HEK293 (cell line): Measurements from ENCODE around the gene SNTG2.

ENCODE experiments used
- CTCF ChIA-PET: fragments of 350-600 bp; formaldehyde crosslinking; extraction: SDS; loops from one replicate; lab custom pipeline; 2021; ENCODE audit warnings: antibody characterized with exemption; lab: Yijun Ruan, JAX
- POLR2A ChIA-PET: fragments of 300-600 bp; formaldehyde crosslinking; extraction: SDS; loops from one replicate; lab custom pipeline; 2020; ENCODE audit warnings: antibody characterized with exemption, inconsistent platforms; lab: Yijun Ruan, JAX
- H3K27ac ChIP-seq: fragments of 200-500 bp; sonication (Bioruptor generic); 2 replicates; pipeline ENCODE4 v1.5.1; 2014; ENCODE audit warnings: low read depth, low read length, control low read depth, inconsistent platforms; ENCODE audit errors: extremely low read depth
- H3K36me3 ChIP-seq, 2 experiments: fragments of 200-500 bp in 1 of 2; sonication (Bioruptor generic) in 1 of 2; 1 replicate in 1 of 2; 2 replicates in 1 of 2; pipeline ENCODE4 v1.5.1; 2014 to 2017; ENCODE audit warnings: inconsistent platforms in 2 of 2, low read length in 2 of 2; ENCODE audit not compliant: control insufficient read depth in 2 of 2, insufficient read depth in 1 of 2
- H3K4me1 ChIP-seq: fragments of 200-500 bp; sonication (Bioruptor generic); 2 replicates; pipeline ENCODE4 v1.5.1; 2014; ENCODE audit warnings: mild to moderate bottlenecking, low read length, inconsistent platforms; ENCODE audit not compliant: control insufficient read depth, insufficient read depth
- H3K4me3 ChIP-seq: 2 replicates; pipeline ENCODE4 v1.5.1; 2011; ENCODE audit warnings: low read depth, mild to moderate bottlenecking, control low read depth, low read length, moderate library complexity
- H3K9me3 ChIP-seq: fragments of 200-500 bp; sonication (Bioruptor generic); 2 replicates; pipeline ENCODE4 v1.5.1; 2014; ENCODE audit warnings: low read depth, low read length, inconsistent platforms; ENCODE audit not compliant: control insufficient read depth, insufficient read depth
- BCL11A ChIP-seq: fragments of 450-650 bp; formaldehyde crosslinking; IDR thresholded peaks from 2 replicates; pipeline ENCODE4 v1.5.1; 2016; ENCODE audit warnings: low read depth, missing biosample characterization, missing genetic modification characterization
- GLIS1 ChIP-seq: fragments of 450-650 bp; formaldehyde crosslinking; IDR thresholded peaks from 2 replicates; pipeline ENCODE4 v1.5.1; 2016; ENCODE audit warnings: missing biosample characterization, missing genetic modification characterization
- HIC1 ChIP-seq: fragments of 450-650 bp; formaldehyde crosslinking; IDR thresholded peaks from 2 replicates; pipeline ENCODE4 v1.5.1; 2016; ENCODE audit warnings: missing biosample characterization, missing genetic modification characterization
- ZBTB6 ChIP-seq: fragments of 450-650 bp; formaldehyde crosslinking; IDR thresholded peaks from 2 replicates; pipeline ENCODE4 v1.5.1; 2017; ENCODE audit warnings: missing biosample characterization, missing genetic modification characterization
- ZBTB8A ChIP-seq: fragments of 450-650 bp; formaldehyde crosslinking; IDR thresholded peaks from 2 replicates; pipeline ENCODE4 v1.5.1; 2016; ENCODE audit warnings: missing biosample characterization, missing genetic modification characterization
- ZNF10 ChIP-seq: fragments of 450-650 bp; formaldehyde crosslinking; IDR thresholded peaks from 2 replicates; pipeline ENCODE4 v1.5.1; 2017; ENCODE audit warnings: missing biosample characterization, missing genetic modification characterization
- ZNF112 ChIP-seq: fragments of 450-650 bp; formaldehyde crosslinking; IDR thresholded peaks from 2 replicates; pipeline ENCODE4 v1.5.0; 2017; ENCODE audit warnings: missing biosample characterization, missing genetic modification characterization
- ZNF121 ChIP-seq: fragments of 450-650 bp; formaldehyde crosslinking; IDR thresholded peaks from 2 replicates; pipeline ENCODE4 v1.5.1; 2016; ENCODE audit warnings: missing biosample characterization, missing genetic modification characterization
- ZNF157 ChIP-seq: fragments of 450-650 bp; formaldehyde crosslinking; IDR thresholded peaks from 2 replicates; pipeline ENCODE4 v1.5.1; 2016; ENCODE audit warnings: missing biosample characterization, missing genetic modification characterization
- ZNF239 ChIP-seq: fragments of 450-650 bp; formaldehyde crosslinking; IDR thresholded peaks from 2 replicates; pipeline ENCODE4 v1.5.1; 2016; ENCODE audit warnings: missing biosample characterization, missing genetic modification characterization
- ZNF24 ChIP-seq: fragments of 450-650 bp; formaldehyde crosslinking; IDR thresholded peaks from 2 replicates; pipeline ENCODE4 v1.5.1; 2016; ENCODE audit warnings: missing biosample characterization, missing genetic modification characterization
- ZNF391 ChIP-seq: fragments of 450-650 bp; formaldehyde crosslinking; IDR thresholded peaks from 2 replicates; pipeline ENCODE4 v1.5.1; 2016; ENCODE audit warnings: low read depth, missing biosample characterization, missing genetic modification characterization, borderline replicate concordance
- ZNF394 ChIP-seq: fragments of 450-650 bp; formaldehyde crosslinking; IDR thresholded peaks from 2 replicates; pipeline ENCODE4 v1.5.1; 2016; ENCODE audit warnings: missing biosample characterization, missing genetic modification characterization, mild to moderate bottlenecking, moderate library complexity, borderline replicate concordance
- ZNF558 ChIP-seq: fragments of 450-650 bp; formaldehyde crosslinking; IDR thresholded peaks from 2 replicates; pipeline ENCODE4 v1.5.1; 2016; ENCODE audit warnings: missing biosample characterization, missing genetic modification characterization
- ZNF560 ChIP-seq: fragments of 450-650 bp; formaldehyde crosslinking; IDR thresholded peaks from 2 replicates; pipeline ENCODE4 v1.5.1; 2017; ENCODE audit warnings: missing biosample characterization, missing genetic modification characterization, borderline replicate concordance
- ZNF624 ChIP-seq: fragments of 450-650 bp; formaldehyde crosslinking; IDR thresholded peaks from 2 replicates; pipeline ENCODE4 v1.5.1; 2017; ENCODE audit warnings: missing biosample characterization, missing genetic modification characterization
- ZNF660 ChIP-seq: fragments of 450-650 bp; IDR thresholded peaks from 2 replicates; pipeline ENCODE4 v1.5.1; 2018; ENCODE audit warnings: missing biosample characterization, mild to moderate bottlenecking, missing genetic modification characterization
- ZNF792 ChIP-seq: fragments of 450-650 bp; formaldehyde crosslinking; IDR thresholded peaks from 2 replicates; pipeline ENCODE4 v1.5.1; 2016; ENCODE audit warnings: missing biosample characterization, missing genetic modification characterization

The SNTG2 gene

GRCh38 chr2:1236606-1237005 lies 286.0 kb downstream of the SNTG2 start:
- ChIA-PET CTCF (no interaction called here), POLR2A (no interaction called here)
- Histone ChIP-seq H3K4me3 (no peak overlapping the region), H3K4me1 (no peaks in the 10 kb centered on the region), H3K9me3 (no peaks in the 10 kb centered on the region), H3K36me3 (no peaks in the 10 kb centered on the region), H3K27ac (no peak overlapping the region)
- TF ChIP-seq ZNF660 (tag by site-specific recombination) = no peak
- TF ChIP-seq BCL11A (tag by site-specific recombination) = no peak
- TF ChIP-seq ZNF624 (tag by site-specific recombination) = no peak
- no peak for TF ChIP-seq ZNF560 (tag by site-specific recombination)
- no peak for TF ChIP-seq ZNF391 (tag by site-specific recombination)

DNA sequence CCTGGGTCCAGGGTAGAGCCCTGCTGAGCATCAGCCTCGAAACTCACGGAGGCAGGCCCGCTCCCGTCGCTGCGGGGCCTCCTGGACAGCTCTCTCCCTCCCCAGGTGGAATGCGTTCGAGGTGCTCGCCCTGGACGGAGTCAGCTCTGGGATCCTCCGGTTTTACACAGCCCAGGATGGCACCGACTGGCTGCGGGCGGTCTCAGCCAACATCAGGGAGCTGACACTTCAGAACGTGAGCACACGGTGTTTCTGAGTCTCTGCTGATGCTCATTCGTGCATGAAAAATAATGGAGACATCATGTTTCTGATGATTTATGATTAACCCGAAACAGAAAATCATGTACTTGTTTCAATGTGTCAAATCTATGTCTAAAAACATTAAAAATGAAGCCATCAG lies 287.1 kb downstream of the SNTG2 start:
- CTCF ChIA-PET = no interaction called here
- Histone ChIP-seq H3K36me3 (no peaks in the 10 kb centered on the region), H3K27ac (no peak overlapping the region), H3K9me3 (no peaks in the 10 kb centered on the region), H3K4me1 (no peaks in the 10 kb centered on the region), H3K4me3 (no peak overlapping the region)
- POLR2A ChIA-PET = no interaction called here
- no peak for TF ChIP-seq ZBTB8A (tag by site-specific recombination)
- no peak for TF ChIP-seq BCL11A (tag by site-specific recombination)
- TF ChIP-seq ZNF558 (tag by site-specific recombination) = no peak
- no peak for TF ChIP-seq ZNF10 (tag by site-specific recombination)
- no peak for TF ChIP-seq ZNF624 (tag by site-specific recombination)
- TF ChIP-seq ZNF121 = no peak
- no peak for TF ChIP-seq HIC1
- TF ChIP-seq GLIS1 (tag by site-specific recombination) = no peak
- TF ChIP-seq ZNF112 (tag by site-specific recombination) = no peak
- no peak for TF ChIP-seq ZNF394 (tag by site-specific recombination)

- Histone ChIP-seq H3K4me3 (no peak overlapping the region), H3K27ac (no peak overlapping the region), H3K4me1 (no peaks in the 10 kb centered on the region), H3K36me3 (no peaks in the 10 kb centered on the region), H3K9me3 (no peaks in the 10 kb centered on the region)
- TF ChIP-seq HIC1 (no peak), ZBTB6 (tag by site-specific recombination) (no peak), ZNF24 (tag by site-specific recombination) (no peak), ZNF157 (tag by site-specific recombination) (no peak), ZNF239 (no peak), ZNF792 (tag by site-specific recombination) (no peak)
- ChIA-PET CTCF (no interaction called here), POLR2A (no interaction called here)
Measured at GRCh38 chr2:1238598-1239138, 288.0 kb downstream of the SNTG2 start.
